ENCODE results near the gene NPAS1.
"Not testable (repeated sequence)": the region's sequence is repeated elsewhere in the genome, so short reads cannot be mapped to it uniquely, and the experiment has no call there.

NPAS1 gene

DNA sequence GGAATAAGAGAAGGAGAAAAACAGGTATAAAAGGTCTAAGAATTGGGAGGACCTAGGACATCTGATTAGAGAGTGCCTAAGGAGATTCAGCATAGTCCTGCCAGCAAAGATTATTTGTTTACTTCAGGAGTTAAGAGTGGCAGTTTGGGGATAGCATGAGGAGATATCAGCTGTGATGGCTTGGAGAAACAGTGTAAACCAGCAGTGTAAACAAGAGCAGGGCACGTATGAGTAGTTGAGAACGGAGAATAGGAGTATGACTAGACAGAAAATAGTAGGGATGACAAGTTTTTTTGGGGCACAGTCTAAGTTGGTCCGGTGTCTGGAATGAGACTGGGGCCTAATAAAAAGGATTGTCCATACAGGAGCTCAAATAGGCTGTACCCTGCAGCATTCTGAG, 30.9 kb downstream of the NPAS1 start:
- DNase-seq: not testable (repeated sequence)

- DNase-seq: no peak
Measured at GRCh38 chr19:47056411-47056810, 36.8 kb downstream of the NPAS1 start.

DNA sequence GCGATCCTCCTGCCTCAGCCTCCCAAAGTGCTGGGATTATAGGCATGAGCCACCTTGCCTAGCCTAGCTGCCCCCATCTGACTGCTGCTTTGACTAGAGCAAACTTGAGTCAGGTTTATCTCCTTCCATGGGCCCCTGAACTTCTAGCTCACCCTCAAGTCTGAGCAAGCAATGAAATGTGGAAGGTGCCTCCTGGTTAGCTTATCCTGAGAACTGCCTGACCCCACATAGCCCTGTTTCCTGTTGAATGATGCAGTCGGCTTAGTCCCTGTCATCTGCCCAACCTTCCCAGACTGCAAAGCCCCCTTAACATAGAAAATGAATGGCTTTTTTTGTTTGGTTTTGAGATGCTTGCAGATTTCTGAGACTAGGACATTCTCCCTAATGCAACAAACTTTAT, 37.7 kb downstream of the NPAS1 start:
- DNase-seq: no peak

DNA sequence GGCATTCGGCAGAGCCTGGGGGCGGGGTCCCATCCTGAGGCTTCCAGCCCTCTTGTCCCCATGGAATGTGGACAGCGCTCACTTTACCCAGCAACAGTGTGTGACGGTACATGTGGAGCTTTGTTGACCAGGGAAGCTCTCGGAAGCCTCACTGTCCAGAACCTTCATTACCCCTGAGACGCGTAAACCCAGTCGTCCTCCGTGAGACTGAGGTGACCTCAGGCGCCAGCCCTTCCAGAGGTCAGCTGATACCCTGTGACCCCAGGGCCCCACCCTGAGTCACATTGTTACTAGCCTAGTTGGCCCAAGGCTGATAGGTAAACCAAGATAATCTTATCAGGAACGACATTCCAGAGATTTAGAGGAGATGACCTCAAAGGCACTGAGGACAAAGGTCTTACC, 39.0 kb downstream of the NPAS1 start:
- DNase-seq: no peak

DNA sequence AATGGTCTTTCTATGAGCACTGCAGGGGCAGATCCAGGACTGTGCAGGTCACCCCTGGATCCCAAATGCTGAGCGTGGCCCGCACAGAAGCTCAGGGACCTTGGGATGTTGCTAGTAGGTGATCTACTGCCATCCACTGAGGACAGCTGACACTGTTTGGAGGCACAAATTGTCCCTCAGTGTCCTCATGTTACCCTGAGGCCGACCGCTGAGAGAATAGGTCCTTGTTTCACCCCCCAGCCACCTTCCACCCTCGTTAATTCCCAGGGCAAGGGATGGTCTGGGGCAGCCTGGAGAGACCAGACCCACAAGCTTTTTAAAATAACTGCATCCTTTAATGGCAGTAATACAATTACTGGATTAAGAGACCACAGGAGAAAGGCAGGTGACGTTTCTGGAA, 44.2 kb downstream of the NPAS1 start:
- DNase-seq: no peak

DNA sequence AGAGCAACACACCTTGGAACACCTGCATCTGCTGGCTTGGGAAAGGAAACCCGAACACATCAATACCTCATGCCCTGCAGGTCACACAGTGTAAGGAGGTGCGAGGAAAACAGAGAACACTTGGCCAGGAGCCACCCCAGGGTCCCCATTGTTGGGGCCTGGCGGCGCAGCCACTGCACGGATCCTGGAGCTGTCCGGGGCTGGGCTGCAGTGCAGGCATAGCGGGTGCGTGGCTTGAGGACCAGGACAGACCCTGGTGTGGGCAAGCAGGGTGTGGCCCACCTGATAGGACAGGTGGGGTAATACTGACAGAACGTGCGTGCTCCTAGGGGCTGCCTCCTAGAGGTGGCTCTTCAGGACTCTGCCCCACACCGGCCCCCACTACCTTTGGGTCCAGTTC, 45.6 kb downstream of the NPAS1 start:
- DNase-seq: no peak

DNA sequence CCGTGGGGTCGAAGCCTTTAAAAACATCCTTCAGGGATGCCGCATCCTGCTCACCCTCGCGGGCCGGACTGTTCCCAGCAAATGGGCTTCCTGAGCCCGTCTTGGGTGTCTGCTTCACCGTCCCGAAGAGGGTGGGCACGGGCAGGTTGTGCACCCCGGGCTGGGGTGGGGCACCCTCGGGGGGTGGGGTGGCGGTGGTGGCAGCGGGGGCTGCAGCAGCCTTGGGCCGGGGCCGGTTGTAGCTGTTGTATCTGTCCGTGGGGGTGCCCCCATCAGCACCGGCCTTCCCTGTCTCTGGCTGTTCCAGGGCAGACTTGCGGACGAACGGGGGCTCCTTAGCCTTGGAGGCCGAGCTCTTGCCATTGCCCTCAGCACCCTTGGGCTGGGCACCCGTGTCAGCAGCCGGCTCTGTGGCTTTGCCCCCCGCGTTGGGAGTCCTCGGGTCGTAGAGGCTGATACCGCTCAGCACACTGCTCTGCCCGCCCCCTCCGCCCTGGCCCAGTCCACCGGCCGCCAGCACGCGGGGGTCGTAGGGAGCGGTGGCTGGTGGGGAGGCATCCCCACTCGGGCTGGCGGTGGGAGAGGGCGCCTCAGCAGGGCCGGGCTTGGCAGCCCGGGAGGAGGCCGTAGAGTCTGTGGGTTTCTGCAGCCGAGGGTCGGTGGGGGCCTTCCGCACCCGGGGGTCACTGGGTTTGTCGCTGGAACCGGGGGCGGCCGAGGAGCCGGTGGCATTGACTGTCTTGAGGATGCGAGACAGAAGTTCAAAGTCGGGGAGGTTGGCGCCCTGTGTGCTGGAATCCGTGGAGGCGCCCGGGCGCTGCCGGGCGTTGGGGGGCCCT, 47.0 kb downstream of the NPAS1 start:
- DNase-seq: no peak

DNA sequence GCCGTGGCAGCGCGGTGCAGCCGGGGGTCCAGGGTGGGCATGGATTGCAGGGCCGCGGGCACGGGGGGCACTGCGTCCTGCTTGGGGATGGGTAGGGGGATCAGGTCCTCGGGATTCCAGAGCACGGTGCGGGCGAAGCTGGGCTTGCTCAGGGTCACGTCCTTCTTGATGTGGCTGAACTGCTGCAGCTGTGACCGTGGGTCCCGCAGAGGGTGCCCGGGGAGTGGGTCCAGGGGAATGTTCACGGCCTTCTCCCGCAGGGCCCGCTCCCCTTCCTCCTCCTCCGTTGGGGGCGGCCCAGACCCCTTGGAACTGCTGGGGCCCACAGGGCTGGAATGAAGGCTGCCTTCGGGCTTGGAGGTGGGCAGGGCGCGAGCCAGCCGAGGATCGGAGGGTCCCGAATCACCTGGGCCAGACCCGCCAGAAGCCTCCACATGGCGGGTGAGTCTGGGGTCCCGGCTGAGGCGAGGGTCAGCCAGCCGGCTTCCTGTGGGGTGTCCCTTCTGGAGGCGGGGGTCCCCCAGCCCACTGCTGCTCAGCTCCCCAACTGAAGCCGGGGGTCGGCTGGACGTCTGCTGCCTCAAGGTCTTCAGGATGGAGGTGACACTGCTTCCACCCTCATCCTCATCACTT, 47.7 kb downstream of the NPAS1 start:
- no peak for DNase-seq

- DNase-seq: no peak
Measured at GRCh38 chr19:47068246-47068645, 48.6 kb downstream of the NPAS1 start.

- DNase-seq: no peak
Measured at GRCh38 chr19:47068876-47069406, 49.3 kb downstream of the NPAS1 start.

GRCh38 chr19:47069795-47070194, 50.2 kb downstream of the NPAS1 start:
- DNase-seq: no peak

DNA sequence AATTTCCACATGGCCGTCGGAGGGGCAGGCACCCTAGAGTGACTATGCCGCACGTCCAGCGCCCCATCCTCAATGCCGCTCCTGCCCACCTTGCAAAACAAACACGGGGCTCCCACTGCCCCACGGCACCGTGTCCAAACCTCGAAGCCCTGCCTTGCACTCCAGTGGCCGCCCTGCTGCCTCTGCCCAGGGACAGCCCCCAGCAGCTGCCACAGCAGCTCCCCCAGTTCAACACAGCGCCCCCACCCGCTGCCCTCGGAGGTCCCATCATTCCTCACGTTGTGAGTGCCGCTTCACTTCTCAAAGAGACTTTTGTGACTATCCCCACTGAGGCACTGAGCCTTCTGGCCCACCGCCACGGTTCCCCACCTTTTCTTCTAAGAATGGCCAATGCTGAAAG, 51.1 kb downstream of the NPAS1 start:
- DNase-seq: no peak

- DNase-seq: no peak
Measured at GRCh38 chr19:47071731-47072130, 52.1 kb downstream of the NPAS1 start.

GRCh38 chr19:47072323-47072722, 52.7 kb downstream of the NPAS1 start:
- DNase-seq: no peak

- no peak for DNase-seq
Measured at GRCh38 chr19:47073574-47073973, 53.9 kb downstream of the NPAS1 start.

- no peak for DNase-seq
Measured at GRCh38 chr19:47074621-47075020, 55.0 kb downstream of the NPAS1 start.

DNA sequence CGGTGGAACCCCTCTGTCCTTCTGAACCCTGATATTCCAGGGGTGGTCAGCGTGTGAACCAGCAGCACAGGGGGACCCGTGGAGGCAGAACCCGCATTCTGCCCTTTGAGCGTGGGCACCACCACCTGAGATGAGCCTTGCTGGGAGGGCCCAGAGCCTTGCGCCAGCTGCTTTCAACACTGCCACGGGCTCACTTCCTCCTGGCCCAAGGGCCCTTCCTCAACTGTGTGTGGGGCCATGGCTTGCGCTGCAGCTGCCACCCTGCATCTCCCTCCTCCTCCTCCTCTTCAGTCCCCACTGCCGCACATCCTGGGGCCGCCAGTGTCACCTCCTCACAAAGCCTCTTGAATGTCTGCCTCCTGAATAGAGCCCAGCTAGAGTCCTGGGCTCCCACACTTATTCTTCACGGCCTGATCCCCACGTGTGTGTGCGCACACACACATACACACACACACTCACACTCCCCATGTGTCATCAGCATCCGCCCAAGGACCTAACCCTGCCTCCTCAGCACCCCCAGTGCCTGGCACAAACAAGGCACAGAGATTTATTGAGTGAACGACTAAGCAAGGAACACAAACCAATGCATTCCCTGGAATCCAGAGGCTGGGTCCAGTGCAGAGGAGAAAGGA, 55.7 kb downstream of the NPAS1 start:
- DNase-seq: no peak

- DNase-seq: no peak
Measured at GRCh38 chr19:47075941-47076340, 56.3 kb downstream of the NPAS1 start.

DNA sequence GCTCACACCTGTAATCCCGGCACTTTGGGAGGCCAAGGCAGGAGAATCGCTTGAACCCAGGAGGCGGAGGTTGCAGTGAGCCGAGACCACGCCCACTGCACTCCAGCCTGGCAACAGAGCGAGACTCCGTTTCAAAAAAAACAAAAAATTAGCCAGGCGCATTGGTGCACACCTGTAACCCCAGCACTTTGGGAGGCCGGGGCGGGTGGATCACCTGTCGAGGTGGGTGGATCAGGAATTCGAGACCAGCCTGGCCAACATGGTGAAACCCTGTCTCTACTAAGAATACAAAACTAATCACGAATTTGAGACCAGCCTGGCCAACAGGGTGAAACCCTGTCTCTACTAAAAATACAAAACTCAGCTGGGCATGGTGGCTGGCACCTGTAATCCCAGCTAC, 58.7 kb downstream of the NPAS1 start:
- DNase-seq: not testable (repeated sequence)

- no peak for DNase-seq
Measured at GRCh38 chr19:47081095-47081494, 61.5 kb downstream of the NPAS1 start.

DNA sequence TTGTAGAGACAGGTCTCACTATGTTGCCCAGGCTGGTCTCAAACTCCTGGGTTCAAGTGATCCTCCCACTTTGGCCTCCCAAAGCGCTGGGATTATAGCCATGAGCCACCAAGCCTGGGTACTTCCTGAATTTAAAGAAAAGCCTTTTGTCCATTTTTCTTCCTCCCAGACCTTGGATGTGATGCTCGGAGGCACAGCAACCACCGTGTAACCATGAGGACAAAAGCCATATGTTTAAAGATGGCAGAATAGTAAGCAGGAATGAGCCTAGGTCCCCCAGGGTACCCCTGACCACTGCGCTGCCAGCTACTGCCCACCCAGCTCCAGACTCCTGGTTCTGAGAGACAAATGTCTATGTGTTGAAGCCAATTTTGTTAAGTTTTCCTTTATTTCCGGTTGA, 62.9 kb downstream of the NPAS1 start:
- DNase-seq: no peak

DNA sequence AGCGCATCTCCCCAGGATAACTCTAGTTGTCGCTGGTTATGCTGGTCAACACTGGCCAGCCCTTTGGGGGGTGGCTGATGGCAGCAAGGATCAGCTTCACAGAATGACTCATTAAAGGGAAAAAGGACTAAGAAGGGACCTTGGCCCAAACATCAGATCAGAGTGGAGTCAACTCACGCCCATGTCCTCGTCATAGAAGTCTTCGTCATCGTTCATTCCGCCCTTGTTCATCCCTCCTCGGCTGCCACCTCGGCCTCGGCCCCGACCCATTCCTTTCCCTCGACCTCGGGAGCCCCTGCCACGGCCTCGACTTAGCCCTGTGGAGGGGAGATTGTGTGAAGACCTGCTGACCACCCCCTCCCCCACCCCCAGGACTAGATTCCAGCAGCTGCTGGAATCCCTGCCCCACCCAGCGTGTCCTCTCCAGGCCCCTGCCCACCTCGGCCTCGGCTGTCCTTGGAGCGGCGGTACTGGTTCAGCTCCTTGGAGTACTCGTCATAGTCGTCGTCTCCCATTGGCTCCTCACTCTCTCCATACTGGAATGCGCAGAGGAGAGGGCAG, 65.3 kb downstream of the NPAS1 start:
- no peak for DNase-seq

- DNase-seq: no peak
Measured at GRCh38 chr19:47086280-47086679, 66.6 kb downstream of the NPAS1 start.

All from COR-L47 (cell line).